HG03103 (cell line): Measurements from ENCODE around the gene ADH4.
"Not testable (repeated sequence)": the region's sequence is repeated elsewhere in the genome, so short reads cannot be mapped to it uniquely, and the experiment has no call there.

Experiments used
- ATAC-seq: cut with Tn5 transposase; IDR thresholded peaks from one replicate; pipeline ENCODE4 v1.9.1; 2021; ENCODE audit warnings: low read depth; ENCODE audit not compliant: unreplicated experiment

ADH4 gene

GRCh38 chr4:99084595-99084994 lies 59.5 kb downstream of the ADH4 start:
- ATAC-seq: no peak

GRCh38 chr4:99082192-99082591 lies 61.9 kb downstream of the ADH4 start:
- ATAC-seq: no peak

- not testable (repeated sequence) for ATAC-seq
Observed at GRCh38 chr4:99080869-99081268, 63.2 kb downstream of the ADH4 start.

- ATAC-seq: no peak
Observed at GRCh38 chr4:99079625-99080295, 64.3 kb downstream of the ADH4 start.

- no peak for ATAC-seq
Observed at GRCh38 chr4:99078931-99079624, 65.0 kb downstream of the ADH4 start.

GRCh38 chr4:99078336-99078735 lies 65.8 kb downstream of the ADH4 start:
- ATAC-seq: no peak

GRCh38 chr4:99077177-99077576 lies 66.9 kb downstream of the ADH4 start:
- ATAC-seq: no peak

GRCh38 chr4:99076292-99076976 lies 67.7 kb downstream of the ADH4 start:
- ATAC-seq: no peak

- ATAC-seq: no peak
Observed at GRCh38 chr4:99074816-99075215, 69.3 kb downstream of the ADH4 start.
